Stromal cell of bone marrow (primary cell): Measurements from ENCODE around the gene CBFA2T3.
"Not testable (repeated sequence)": the region's sequence is repeated elsewhere in the genome, so short reads cannot be mapped to it uniquely, and the experiment has no call there.

ENCODE experiments used
- DNase-seq: peaks from one replicate; pipeline ENCODE4 v3.0.0-alpha.2; 2012; ENCODE audit warnings: low read depth

The CBFA2T3 gene

GRCh38 chr16:88922826-88923410, 54.1 kb downstream of the CBFA2T3 start:
- DNase-seq = no peak

- peak; percentile 43 for DNase-seq
Measured at GRCh38 chr16:88922114-88922825, 54.7 kb downstream of the CBFA2T3 start.

- DNase-seq = no peak
Measured at GRCh38 chr16:88921591-88921990, 55.4 kb downstream of the CBFA2T3 start.

- DNase-seq = peak; percentile 10
Measured at GRCh38 chr16:88920618-88921590, 56.1 kb downstream of the CBFA2T3 start.

GRCh38 chr16:88919936-88920335, 57.1 kb downstream of the CBFA2T3 start:
- DNase-seq = no peak

GRCh38 chr16:88918896-88919295, 58.1 kb downstream of the CBFA2T3 start:
- DNase-seq = not testable (repeated sequence)

GRCh38 chr16:88917915-88918627, 58.9 kb downstream of the CBFA2T3 start:
- DNase-seq = no peak

GRCh38 chr16:88917146-88917914, 59.7 kb downstream of the CBFA2T3 start:
- no peak for DNase-seq

GRCh38 chr16:88915639-88916327, 61.2 kb downstream of the CBFA2T3 start:
- no peak for DNase-seq

GRCh38 chr16:88914750-88915368, 62.1 kb downstream of the CBFA2T3 start:
- peak; percentile 47 for DNase-seq

- DNase-seq = no peak
Measured at GRCh38 chr16:88913870-88914269, 63.1 kb downstream of the CBFA2T3 start.

- DNase-seq = no peak
Measured at GRCh38 chr16:88913001-88913612, 63.9 kb downstream of the CBFA2T3 start.

GRCh38 chr16:88912556-88912955, 64.5 kb downstream of the CBFA2T3 start:
- no peak for DNase-seq

GRCh38 chr16:88911946-88912310, 65.1 kb downstream of the CBFA2T3 start:
- no peak for DNase-seq

- DNase-seq = no peak
Measured at GRCh38 chr16:88911136-88911945, 65.7 kb downstream of the CBFA2T3 start.

GRCh38 chr16:88910284-88911135, 66.5 kb downstream of the CBFA2T3 start:
- no peak for DNase-seq

- no peak for DNase-seq
Measured at GRCh38 chr16:88909431-88910210, 67.4 kb downstream of the CBFA2T3 start.
